DMS153 treated with DMSO at 0.1 percent for 48 hours (cell line): ENCODE measurements around the gene NLGN2.

Experiments
- DNase-seq: peaks from one replicate; lab custom pipeline; 2025; ENCODE audit not compliant: unreplicated experiment; lab: John Stamatoyannopoulos, UW

NLGN2 gene

DNA sequence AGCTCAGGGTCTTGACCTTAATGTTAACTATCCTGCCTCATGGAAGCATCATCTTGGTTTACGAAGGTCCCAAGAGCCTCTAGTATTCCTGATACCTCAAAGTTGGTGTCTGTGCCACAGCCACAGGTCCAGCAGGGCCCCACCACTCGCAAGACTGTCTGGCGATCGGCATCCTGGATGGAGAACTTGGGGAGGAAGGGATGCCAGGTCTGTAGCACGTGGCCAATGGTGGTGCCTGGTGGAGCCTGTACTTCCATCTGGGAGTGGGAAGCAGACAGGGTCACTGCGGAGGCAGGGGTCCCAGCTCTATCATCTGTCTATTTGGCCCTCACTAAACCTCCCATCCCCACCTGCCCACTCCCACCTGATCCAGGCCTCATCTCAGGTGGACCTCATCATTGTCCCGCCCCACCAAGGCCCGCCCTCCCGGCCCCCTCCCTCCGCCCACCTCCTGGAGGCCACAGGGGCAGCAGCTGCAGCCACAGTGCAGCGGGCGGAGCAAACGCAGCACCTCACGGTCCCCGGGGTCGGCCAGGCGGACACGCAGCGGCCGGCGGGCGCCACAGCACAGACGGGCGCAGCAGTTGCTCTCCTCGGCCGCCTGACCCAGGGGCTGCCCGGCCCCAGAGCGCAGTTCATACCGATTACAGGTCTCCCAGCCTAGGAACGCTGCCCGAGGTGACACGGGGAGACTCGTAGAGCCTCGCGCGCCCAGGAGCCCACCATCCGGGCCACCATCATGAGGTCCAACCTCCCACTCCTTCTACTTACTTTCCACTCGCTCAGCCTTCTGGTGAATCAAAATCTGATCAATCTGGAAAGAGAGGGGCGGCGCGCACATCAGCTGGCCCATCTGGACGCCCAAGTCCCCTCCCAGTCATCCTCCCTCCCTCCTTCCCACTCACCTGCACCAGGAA lies 14.7 kb upstream of the NLGN2 start:
- DNase-seq, result no peak

DNA sequence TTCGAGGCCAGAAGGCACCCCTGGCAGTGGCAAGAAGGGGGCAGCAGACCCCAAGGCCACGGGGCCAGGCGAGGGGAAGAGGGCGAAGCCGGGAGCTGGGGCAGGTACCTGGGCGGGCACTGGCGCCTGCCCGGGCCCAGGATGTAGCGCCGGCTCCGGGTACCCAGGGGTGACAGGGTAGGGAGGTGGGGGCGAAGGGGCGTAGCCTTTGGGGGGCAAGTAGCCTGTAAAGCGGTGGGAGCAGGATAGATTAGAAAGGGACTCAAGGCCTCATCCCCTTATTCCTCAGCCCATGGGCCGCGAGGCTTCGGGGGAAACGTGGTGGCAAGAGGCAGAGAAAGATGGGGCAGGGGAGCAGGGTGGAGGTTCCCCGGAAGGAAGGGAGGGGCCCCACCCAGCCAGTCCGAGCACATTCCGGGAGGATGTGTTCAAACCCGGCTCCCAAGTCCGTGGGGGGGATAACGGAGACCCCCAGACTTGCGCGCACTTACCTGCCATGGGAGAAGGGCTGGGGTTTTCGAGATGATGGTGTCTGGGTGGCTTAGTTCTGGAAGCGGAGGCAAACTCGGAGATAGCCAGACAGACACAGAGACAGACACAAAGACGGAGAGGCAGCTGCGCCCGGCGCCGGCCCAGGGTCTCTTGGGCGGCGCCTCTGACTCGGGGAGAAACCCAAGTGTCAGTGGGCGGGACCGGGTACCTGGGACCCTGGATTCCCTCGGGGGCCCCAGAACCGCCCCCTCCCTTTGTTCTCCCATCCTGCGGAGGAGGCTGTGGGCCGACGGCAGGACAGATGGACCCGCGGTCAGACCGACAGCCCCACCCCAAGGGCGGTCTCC lies 13.8 kb upstream of the NLGN2 start:
- DNase-seq, result no peak

- peak; percentile 20 for DNase-seq
These were observed 13.0 kb upstream of the NLGN2 start, which contains the start of gene PLSCR3 for GRCh38 chr17:7394452-7395191. TSS of gene PLSCR3 (minus strand) at chr17:7394525. CDS start at chr17:7394110, 415 bp downstream.

GRCh38 chr17:7396147-7396546 lies 11.5 kb upstream of the NLGN2 start:
- no peak for DNase-seq

DNA sequence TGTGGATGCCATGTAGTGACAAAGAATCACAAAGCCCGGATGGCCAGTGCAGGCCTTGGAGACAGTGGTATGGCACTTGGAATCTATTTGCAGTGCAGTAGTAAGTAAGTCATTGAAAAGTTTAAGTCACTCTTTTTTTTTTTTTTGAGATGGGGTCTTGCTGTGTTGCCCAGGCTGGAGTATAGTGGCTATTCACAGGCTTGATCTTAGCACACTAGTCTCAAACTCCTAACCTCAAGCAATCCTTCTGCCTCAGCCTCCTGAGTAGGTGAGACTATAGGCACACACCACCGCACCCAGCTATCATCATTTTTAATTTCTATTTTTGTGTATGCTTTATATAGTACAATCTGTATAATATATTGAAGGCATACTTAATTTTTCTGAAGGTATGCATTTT lies 9.0 kb upstream of the NLGN2 start:
- no peak for DNase-seq

DNA sequence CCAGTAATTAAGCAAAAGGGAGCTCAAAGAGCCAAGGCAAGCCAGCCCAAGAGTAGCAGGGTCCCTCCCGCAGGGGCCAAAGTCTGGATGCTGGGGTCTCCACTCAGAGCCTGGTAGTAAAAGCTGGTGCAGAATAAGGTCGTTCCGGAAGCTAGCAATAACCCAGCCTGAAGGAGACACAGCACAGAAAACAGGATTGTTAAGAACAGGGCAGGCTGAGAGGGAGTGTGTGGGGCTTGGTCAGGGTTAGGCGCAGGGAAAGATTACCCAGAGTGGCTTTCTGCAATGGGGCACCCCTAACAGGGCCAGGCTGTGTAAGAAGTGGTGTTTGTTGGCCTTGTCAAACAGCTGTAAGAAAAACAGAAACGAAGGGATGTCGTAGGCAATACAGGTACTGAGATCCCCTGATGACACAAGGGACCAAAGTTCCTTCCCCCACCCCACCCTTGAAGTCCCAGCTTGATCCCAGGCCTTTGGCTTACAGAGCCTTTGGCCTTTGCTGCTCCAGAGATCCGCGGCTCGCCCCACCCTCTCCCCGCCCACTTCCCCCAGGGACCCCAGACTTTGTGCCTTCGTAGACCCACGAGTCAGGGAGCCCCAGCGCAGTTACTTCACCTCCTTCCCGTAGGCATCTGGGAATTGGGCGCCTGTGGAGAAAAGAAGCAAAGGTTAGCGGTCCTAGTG lies 4.5 kb upstream of the NLGN2 start:
- no peak for DNase-seq

- no peak for DNase-seq
These were observed 4.0 kb upstream of the NLGN2 start for GRCh38 chr17:7403727-7403976.

DNA sequence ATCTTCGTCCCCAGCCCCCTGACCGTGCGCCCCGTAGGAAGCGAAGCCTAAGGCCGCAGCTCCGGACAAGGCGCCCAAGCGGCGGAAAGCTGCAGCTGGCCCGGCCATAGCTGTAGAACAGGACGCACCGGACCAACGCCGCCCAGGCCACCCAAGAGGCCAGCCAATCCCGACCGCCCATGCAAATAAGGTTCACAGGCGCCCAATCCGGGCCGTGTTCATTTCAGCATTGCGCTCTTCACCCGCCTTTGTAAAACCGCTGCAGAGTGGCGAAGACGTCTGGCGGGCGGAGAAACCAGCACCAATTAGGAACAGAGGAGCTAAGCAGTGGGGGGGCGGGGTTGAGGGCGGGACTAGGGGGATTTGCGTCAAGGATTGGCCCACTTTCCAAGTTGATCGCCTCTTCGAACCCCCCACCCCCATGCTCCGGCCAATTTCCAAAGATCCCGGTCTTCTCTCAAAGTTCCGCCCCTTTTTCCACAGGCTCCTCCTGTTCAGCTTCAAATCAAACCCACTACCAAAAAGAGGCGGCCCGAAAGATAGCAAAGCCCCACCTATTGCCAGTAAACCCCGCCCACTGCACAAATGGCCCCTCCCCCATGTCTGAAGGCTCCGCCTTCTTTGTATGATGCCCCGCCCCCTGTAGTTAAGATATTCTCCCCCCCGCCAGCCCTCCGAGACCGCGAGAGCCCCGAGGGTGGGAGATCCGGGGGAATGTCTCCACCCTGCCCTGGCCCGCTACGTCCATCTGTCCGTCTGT lies 3.5 kb upstream of the NLGN2 start, which contains the start of gene TMEM256:
TSS of gene TMEM256 (minus strand) at position 121 of the 760 bp plus-strand sequence. CDS start at position 108, 13 bp downstream.
- DNase-seq, result peak; percentile 78

DNA sequence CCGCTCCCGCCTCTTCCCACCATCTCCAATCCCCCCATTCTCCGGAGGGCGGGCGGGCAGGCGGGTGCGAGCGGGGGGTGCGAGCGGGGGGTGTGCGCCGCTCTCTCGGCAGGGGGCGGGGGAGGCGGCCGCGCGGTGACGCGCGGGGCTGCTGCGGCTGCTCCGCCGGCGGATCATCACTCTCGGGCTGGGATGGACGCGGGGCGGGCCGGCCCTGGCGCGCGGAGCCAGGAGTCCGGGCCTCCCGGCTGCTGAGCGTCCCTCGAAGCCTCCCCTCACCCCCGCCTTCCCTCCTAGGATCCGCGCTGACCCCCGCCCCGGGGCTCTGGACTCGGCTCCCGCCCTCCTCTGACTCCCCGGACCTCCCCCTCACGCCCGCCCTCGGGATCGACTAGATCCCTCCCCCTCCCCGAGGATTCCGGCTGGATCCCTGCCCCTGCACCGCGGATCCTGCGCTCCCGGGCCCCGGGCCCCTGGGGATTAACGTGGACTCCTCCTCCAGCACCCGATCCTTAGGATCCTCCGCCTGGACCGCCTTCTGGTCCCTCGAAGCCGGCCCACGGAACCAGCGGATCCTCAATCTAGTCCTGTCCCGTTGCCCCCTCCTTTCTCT lies 2.8 kb upstream of the NLGN2 start:
- DNase-seq, result no peak

DNA sequence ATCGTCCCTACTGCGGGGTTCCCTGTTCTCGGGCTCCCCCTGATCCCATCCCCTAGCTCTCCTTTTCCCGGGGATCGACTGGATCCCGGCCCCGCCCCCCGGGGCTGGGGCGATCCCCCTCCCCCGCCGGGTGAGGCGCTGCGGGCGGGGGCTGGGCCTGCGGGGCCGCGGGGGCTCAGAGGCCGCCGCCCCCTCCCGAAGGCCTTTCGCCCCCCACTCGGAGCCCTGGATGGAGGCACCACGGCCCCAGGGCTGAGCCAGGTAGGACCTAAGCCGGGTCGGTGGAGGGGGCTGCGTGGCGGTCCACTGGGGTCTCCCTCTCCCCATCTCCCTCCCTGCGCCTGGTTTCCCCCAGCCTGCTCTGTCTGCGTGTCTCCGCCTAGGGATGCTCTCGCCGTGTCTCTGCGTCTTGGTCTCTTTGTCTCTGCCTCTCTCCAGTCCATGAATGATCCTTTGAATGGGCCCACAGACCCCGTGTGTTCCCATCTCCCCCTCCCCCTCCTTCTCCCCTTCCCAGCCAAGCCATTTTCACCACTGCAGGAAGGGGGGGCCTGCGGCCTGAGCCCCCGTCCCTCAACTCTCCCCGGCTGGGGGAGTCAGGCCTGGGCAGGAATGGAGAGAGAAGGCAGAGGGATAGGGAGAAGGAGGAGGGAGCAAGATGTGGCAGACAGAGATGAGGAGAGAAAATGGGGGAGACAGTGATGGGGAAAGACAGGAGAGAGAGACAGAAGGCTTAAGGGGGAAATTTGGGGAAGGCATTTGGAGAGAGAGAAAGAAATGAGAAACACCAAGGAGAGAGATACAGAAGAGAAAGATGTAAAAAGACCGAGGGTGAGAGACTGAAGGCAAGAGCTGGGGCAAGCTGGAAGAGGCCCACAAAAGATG lies 2.1 kb upstream of the NLGN2 start:
- no peak for DNase-seq

GRCh38 chr17:7406235-7406825 lies 1.3 kb upstream of the NLGN2 start:
- DNase-seq, result no peak

DNA sequence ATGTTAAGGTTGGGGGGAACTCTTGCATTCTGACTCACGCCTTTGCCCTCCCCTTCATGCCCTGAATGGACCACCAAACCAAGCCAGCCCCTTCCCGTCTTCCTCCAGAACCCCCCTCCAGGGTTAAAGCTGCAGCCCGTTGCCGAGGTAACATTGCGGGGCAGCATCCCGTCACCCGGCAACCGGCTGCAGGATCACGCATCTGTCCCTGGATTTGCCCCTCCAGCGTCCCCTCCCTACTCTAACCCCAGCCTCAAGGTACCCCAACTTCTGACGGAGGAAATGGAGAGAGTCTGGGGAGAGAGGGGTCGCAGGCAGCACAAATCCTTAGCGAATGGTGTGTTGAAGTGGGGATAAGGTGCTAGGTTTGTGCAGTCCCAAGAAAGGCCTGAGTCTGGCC lies 563 bp upstream of the NLGN2 start:
- DNase-seq, result no peak

DNA sequence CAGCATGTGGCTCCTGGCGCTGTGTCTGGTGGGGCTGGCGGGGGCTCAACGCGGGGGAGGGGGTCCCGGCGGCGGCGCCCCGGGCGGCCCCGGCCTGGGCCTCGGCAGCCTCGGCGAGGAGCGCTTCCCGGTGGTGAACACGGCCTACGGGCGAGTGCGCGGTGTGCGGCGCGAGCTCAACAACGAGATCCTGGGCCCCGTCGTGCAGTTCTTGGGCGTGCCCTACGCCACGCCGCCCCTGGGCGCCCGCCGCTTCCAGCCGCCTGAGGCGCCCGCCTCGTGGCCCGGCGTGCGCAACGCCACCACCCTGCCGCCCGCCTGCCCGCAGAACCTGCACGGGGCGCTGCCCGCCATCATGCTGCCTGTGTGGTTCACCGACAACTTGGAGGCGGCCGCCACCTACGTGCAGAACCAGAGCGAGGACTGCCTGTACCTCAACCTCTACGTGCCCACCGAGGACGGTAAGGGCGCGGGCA lies 645 bp downstream of the NLGN2 start:
- no peak for DNase-seq

GRCh38 chr17:7408863-7409262 lies 1.2 kb downstream of the NLGN2 start:
- DNase-seq, result no peak

GRCh38 chr17:7409716-7410115 lies 2.1 kb downstream of the NLGN2 start:
- DNase-seq, result no peak

DNA sequence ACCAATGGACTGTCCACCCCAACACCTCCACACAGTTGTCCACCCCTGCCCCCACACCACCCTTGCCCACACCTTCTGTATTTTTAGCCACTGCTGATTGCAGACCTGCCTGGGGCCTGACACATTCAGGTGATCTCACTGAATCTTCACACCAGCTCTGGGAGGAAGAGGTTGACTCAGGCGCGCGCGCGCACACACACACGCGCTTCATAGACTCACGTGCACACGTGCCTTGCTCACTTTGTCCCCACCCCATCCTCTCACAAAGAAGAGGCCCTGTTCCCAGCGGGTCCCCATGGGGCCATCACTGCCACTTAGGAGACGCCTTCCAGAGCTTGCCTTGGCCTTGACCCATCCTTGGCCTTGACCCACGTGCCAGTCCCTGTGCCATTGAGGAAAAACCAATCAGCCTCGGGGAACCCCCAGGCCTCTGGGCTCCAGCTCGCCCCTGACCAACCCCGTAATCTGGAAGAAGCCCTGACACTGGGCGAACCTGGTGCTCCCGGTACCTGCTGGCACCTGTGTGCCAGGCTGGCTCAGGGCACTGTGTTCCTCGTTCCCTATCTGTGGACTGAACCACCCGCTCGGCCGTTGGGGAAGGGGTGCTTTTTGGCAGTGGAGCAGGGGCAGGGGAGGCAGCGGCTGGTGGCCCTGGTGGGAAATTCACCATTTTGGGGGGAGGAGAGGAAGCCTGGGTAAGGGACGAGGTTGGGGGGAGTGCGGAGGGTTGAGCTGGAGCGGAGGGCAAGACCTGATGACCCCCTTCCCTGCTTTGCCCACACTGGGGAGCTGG lies 3.2 kb downstream of the NLGN2 start:
- no peak for DNase-seq

- no peak for DNase-seq
These were observed 3.7 kb downstream of the NLGN2 start for GRCh38 chr17:7411427-7411750.
